Heart left ventricle (tissue), 13 donors: ENCODE data around the gene GRK5.

Source experiments
- CTCF ChIP-seq, 12 donors: fragments of 200-600 bp; sonication (generic) in 4 of 12; IDR thresholded peaks; one replicate each; pipeline versions ENCODE4 v1.5.0 to v1.8.0; 2018 to 2022; ENCODE audit warnings: antibody characterized with exemption in 12 of 12, mild to moderate bottlenecking in 5 of 12
- POLR2A ChIP-seq, 2 donors: fragments of 450-650 bp; IDR thresholded peaks; one replicate each; pipeline ENCODE4 v1.6.1; 2017; ENCODE audit warnings: antibody characterized with exemption in 2 of 2, mild to moderate bottlenecking in 2 of 2, moderate library complexity in 2 of 2
- donor health status: ischemic (EF 13 %, LVEDD 7.1; RV severe dilation, severe dysfunction).
- donor health status: DM: no; HTN: yes; CAD: no.
- donor health status: DM: no; HTN: no; CAD: no.
- donor health status: ischemic (EF 25% LVEDD 6.9; RV normal size, moderate dysfunction).
- donor health status: ischemic (EF 25% LVEDD 5.7; RV mildly dilated, moderate dysfunction).
- donor health status: ischemic (EF 35%, LVEDD 5.7; RV mildly dilated, moderate dysfunction).
- donor health status: nonischemic (EF 11% LVEDD 7.7; RV severe dilation, severe dysfunction).
- donor health status: DM: yes; HTN: yes; CAD: no.
- donor health status: PGD.
- donor health status: ischemic (EF 29% LVEDD 5.4; RV normal size, mild dysfunction).
- donor health status: nonischemic (EF 23%, LVEDD 6.1; RV moderate dilation, normal function).

GRCh38 chr10:119442758-119443060 is 235.3 kb downstream of the GRK5 start:
- TF ChIP-seq CTCF (IDR thresholded peaks at IDR 0.05): no peak
- TF ChIP-seq POLR2A (IDR thresholded peaks at IDR 0.05): no peak
